Brain microvascular endothelial cell (primary cell): ENCODE measurements around the gene MAD1L1.

Experiments
- DNase-seq: peaks from one replicate; pipeline ENCODE4 v3.0.0-alpha.2; 2020
- H3K27ac ChIP-seq: fragments of 250-450 bp; sonication (Bioruptor Pico); 2 replicates; pipeline ENCODE4 v1.5.1; 2020; ENCODE audit warnings: mild to moderate bottlenecking, moderate library complexity
- H3K27me3 ChIP-seq: fragments of 250-450 bp; sonication (Bioruptor Pico); replicated peaks from 2 replicates; pipeline ENCODE4 v1.5.1; 2020; ENCODE audit warnings: mild to moderate bottlenecking
- H3K36me3 ChIP-seq: fragments of 250-450 bp; sonication (Bioruptor Pico); replicated peaks from 2 replicates; pipeline ENCODE4 v1.5.1; 2020; ENCODE audit warnings: mild to moderate bottlenecking
- H3K4me3 ChIP-seq: 2 replicates; pipeline ENCODE4 v1.5.1; 2011; ENCODE audit warnings: low read depth, mild to moderate bottlenecking, control low read depth, low read length, moderate library complexity
- in situ Hi-C: cut with HindIII; loops from 2 replicates; pipeline ENCODE4 v1.10.0; 2017; ENCODE audit warnings: low sequenced_read_pairs, low pct_ligation_motif_present
- TF ChIP-seq, protein P1 (sequence below): IDR thresholded peaks from 2 replicates; pipeline ENCODE4 v1.5.1; 2011; ENCODE audit warnings: low read depth, mild to moderate bottlenecking, moderate library complexity, low read length, control low read depth, inconsistent platforms; ENCODE audit errors: missing control alignments

The MAD1L1 gene

GRCh38 chr7:2002561-2003450 is 229.9 kb downstream of the MAD1L1 start:
- no peak for DNase-seq
- in situ Hi-C loops = no loop called here
- Histone ChIP-seq H3K27me3 (no peaks in the 10 kb centered on the region), H3K36me3 (no peaks in the 10 kb centered on the region), H3K27ac (no peak overlapping the region), H3K4me3 (no peak overlapping the region)
- TF ChIP-seq, protein P1, sequence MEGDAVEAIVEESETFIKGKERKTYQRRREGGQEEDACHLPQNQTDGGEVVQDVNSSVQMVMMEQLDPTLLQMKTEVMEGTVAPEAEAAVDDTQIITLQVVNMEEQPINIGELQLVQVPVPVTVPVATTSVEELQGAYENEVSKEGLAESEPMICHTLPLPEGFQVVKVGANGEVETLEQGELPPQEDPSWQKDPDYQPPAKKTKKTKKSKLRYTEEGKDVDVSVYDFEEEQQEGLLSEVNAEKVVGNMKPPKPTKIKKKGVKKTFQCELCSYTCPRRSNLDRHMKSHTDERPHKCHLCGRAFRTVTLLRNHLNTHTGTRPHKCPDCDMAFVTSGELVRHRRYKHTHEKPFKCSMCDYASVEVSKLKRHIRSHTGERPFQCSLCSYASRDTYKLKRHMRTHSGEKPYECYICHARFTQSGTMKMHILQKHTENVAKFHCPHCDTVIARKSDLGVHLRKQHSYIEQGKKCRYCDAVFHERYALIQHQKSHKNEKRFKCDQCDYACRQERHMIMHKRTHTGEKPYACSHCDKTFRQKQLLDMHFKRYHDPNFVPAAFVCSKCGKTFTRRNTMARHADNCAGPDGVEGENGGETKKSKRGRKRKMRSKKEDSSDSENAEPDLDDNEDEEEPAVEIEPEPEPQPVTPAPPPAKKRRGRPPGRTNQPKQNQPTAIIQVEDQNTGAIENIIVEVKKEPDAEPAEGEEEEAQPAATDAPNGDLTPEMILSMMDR = no peak

GRCh38 chr7:2001601-2002442 is 230.9 kb downstream of the MAD1L1 start:
- no peak for DNase-seq
- Histone ChIP-seq H3K27me3 (no peaks in the 10 kb centered on the region), H3K27ac (no peak overlapping the region), H3K4me3 (no peak overlapping the region), H3K36me3 (no peaks in the 10 kb centered on the region)
- in situ Hi-C loops = no loop called here
- TF ChIP-seq, protein P1 = no peak

DNA sequence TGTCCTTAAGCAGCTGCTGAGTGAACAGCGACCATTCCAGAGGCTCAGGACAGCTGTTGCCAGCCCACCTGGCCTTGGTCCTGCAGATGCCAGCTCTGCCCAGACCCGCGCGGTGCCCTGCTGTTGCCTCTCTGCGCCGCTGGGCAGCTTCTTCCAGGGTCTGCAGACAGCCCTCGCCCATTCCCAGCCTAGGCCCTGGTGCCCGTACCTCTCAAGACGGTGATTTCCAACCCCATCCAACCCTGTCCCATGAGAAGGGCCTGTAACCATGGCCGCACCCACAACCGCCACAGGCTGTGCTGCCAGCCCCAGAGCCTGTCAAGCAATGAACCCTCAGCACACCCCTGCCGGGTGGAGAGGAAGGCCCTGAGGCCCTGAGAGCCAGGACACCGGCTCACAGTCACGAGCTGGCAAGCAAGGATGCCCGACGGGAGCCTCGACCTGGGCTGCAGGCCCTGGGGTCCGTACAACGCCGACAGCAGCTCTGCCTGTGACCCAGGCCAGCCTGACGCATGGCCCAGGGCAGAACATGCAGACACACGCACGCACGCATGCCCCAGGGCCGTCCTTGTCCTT is 231.9 kb downstream of the MAD1L1 start:
- Histone ChIP-seq H3K36me3 (no peaks in the 10 kb centered on the region), H3K4me3 (no peak overlapping the region), H3K27ac (no peak overlapping the region), H3K27me3 (no peaks in the 10 kb centered on the region)
- TF ChIP-seq, protein P1 = no peak
- no peak for DNase-seq
- in situ Hi-C loops = no loop called here

DNA sequence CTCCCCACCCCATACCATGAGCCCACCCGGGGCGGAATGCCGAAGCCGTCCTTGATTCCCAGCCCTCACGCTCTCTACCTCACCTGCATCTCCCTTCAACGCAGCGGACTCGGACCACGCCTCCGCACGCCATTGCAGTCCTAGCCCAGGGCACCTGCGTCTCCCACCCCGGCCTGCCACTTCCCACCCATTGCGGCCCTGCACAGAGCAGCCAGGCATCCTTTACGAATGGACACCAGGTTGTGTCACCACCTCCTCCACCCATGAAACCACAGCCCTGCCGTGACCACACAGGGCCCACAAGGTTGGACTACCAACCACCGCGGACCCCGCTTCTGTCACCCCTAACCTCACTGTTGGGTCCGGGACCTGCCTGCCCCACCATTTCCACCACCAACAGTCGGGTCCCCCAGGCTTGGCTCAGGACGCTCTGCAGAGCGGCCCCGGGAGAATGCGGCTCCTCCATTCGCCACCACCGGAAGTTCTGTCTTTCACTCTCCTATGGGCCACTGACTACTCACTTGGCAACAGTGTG is 232.5 kb downstream of the MAD1L1 start:
- Histone ChIP-seq H3K36me3 (no peaks in the 10 kb centered on the region), H3K27ac (no peak overlapping the region), H3K4me3 (no peak overlapping the region), H3K27me3 (no peaks in the 10 kb centered on the region)
- TF ChIP-seq, protein P1 = no peak
- no peak for DNase-seq
- in situ Hi-C loops = no loop called here

- no peaks in the 10 kb centered on the region for H3K27me3 ChIP-seq
- H3K27ac ChIP-seq = no peak overlapping the region
- no peaks in the 10 kb centered on the region for H3K36me3 ChIP-seq
- no peak for DNase-seq
- in situ Hi-C loops = no loop called here
- H3K4me3 ChIP-seq = no peak overlapping the region
- TF ChIP-seq, protein P1 = no peak
Observed at GRCh38 chr7:1999278-1999984, 233.3 kb downstream of the MAD1L1 start.
